ENCODE data around the gene CDC16.

CDC16 gene

GRCh38 chr13:114314074-114314912, 79.6 kb downstream of the CDC16 start, which contains the start of gene CHAMP1 (continued):
- no peak for TF ChIP-seq ZSCAN16 (tag by site-specific recombination; IDR thresholded peaks at IDR 0.05)
- no peak for TF ChIP-seq ZBTB21 (tag by site-specific recombination; IDR thresholded peaks at IDR 0.05)
- no peak for TF ChIP-seq ZBTB7A (tag by site-specific recombination; IDR thresholded peaks at IDR 0.05; ENCODE audit: low read depth)
- TF ChIP-seq ZNF148 (tag by site-specific recombination; IDR thresholded peaks at IDR 0.05; ENCODE audit: borderline replicate concordance) = no peak
- no peak for TF ChIP-seq ZNF488 (tag by site-specific recombination; IDR thresholded peaks at IDR 0.05)
- TF ChIP-seq PBX3 (CRISPR knock-in tag; IDR thresholded peaks at IDR 0.05) = peak; percentile 61; the same call in 1 of the 2 replicates
- no peak for TF ChIP-seq TRIM28 (IDR thresholded peaks at IDR 0.05; ENCODE audit: borderline replicate concordance, low read length)
- peak; percentile 30; the same call in 1 of the 2 replicates for TF ChIP-seq ZNF596 (tag by site-specific recombination; IDR thresholded peaks at IDR 0.05)
- peak; percentile 83; the same call in 1 of the 2 replicates for TF ChIP-seq ZNF561 (tag by site-specific recombination; IDR thresholded peaks at IDR 0.05; ENCODE audit: borderline replicate concordance)
- no peak for TF ChIP-seq TSHZ1 (tag by site-specific recombination; IDR thresholded peaks at IDR 0.05; ENCODE audit: borderline replicate concordance)
- TF ChIP-seq ZNF501 (tag by site-specific recombination; IDR thresholded peaks at IDR 0.05) = no peak
- TF ChIP-seq ZNF350 (tag by site-specific recombination; IDR thresholded peaks at IDR 0.05) = no peak
- TF ChIP-seq ZNF354C (tag by site-specific recombination; IDR thresholded peaks at IDR 0.05; ENCODE audit: borderline replicate concordance, low read depth) = no peak
- no peak for TF ChIP-seq SALL2 (tag by site-specific recombination; IDR thresholded peaks at IDR 0.05; ENCODE audit: borderline replicate concordance)
- TF ChIP-seq ZNF121 (tag by site-specific recombination; IDR thresholded peaks at IDR 0.05) = no peak
- TF ChIP-seq ZNF324 (tag by site-specific recombination; IDR thresholded peaks at IDR 0.05) = no peak
- TF ChIP-seq KLF8 (tag by site-specific recombination; IDR thresholded peaks at IDR 0.05) = peak; percentile 71
- no peak for TF ChIP-seq ZFP41 (tag by site-specific recombination; IDR thresholded peaks at IDR 0.05; ENCODE audit: borderline replicate concordance)
- no peak for TF ChIP-seq ZNF404 (tag by site-specific recombination; IDR thresholded peaks at IDR 0.05)
- TF ChIP-seq ZNF658 (tag by site-specific recombination; IDR thresholded peaks at IDR 0.05) = no peak
- TF ChIP-seq ZNF610 (tag by site-specific recombination; IDR thresholded peaks at IDR 0.05; ENCODE audit: borderline replicate concordance) = no peak
- TF ChIP-seq ZNF423 (tag by site-specific recombination; IDR thresholded peaks at IDR 0.05) = no peak
- TF ChIP-seq ZNF626 (tag by site-specific recombination; IDR thresholded peaks at IDR 0.05) = no peak
- TF ChIP-seq ZNF23 (tag by site-specific recombination; IDR thresholded peaks at IDR 0.05; ENCODE audit: borderline replicate concordance) = no peak
- TF ChIP-seq ZNF398 (tag by site-specific recombination; IDR thresholded peaks at IDR 0.05) = no peak
- peak; percentile 49; the same call in 1 of the 2 replicates for TF ChIP-seq GLIS2 (tag by site-specific recombination; IDR thresholded peaks at IDR 0.05)
- no peak for TF ChIP-seq ZBTB48 (tag by site-specific recombination; IDR thresholded peaks at IDR 0.05)
- TF ChIP-seq ZBTB44 (tag by site-specific recombination; IDR thresholded peaks at IDR 0.05) = peak; percentile 38; the same call in 1 of the 2 replicates
